OCI-LY1 (cell line): Measurements from ENCODE around the gene ZBTB22.

Experiments used
- H2AFZ ChIP-seq: fragments of 200-600 bp; sonication (generic), shearing (Covaris generic); 2 replicates; pipeline ENCODE4 v1.6.0; 2014; ENCODE audit warnings: antibody characterized with exemption, mild to moderate bottlenecking, low read length
- H3F3A ChIP-seq: fragments of 200-600 bp; sonication (generic), shearing (Covaris generic); 2 replicates; pipeline ENCODE4 v1.6.0; 2014; ENCODE audit warnings: mild to moderate bottlenecking, antibody characterized with exemption, low read length, moderate library complexity; ENCODE audit not compliant: insufficient read depth
- H3K27ac ChIP-seq: fragments of 200-600 bp; sonication (generic); 2 replicates; pipeline ENCODE4 v1.5.1; 2014; ENCODE audit warnings: low read length, mixed run types, mild to moderate bottlenecking, low read depth; ENCODE audit not compliant: poor library complexity, severe bottlenecking
- H3K27me3 ChIP-seq: fragments of 200-600 bp; sonication (generic); 2 replicates; pipeline ENCODE4 v1.6.0; 2014; ENCODE audit warnings: antibody characterized with exemption, mild to moderate bottlenecking, low read length, moderate library complexity; ENCODE audit not compliant: insufficient read depth
- H3K36me3 ChIP-seq: fragments of 200-600 bp; sonication (generic); 2 replicates; pipeline ENCODE4 v1.6.1; 2014; ENCODE audit warnings: mild to moderate bottlenecking, antibody characterized with exemption, low read length, moderate library complexity, mixed read lengths; ENCODE audit not compliant: insufficient read depth
- H3K4me1 ChIP-seq: fragments of 200-600 bp; sonication (generic); 2 replicates; pipeline ENCODE4 v1.5.1; 2014; ENCODE audit warnings: mild to moderate bottlenecking, low read length, moderate library complexity; ENCODE audit not compliant: insufficient read depth, severe bottlenecking
- H3K4me2 ChIP-seq: fragments of 200-600 bp; sonication (generic), shearing (Covaris generic); 2 replicates; pipeline ENCODE4 v1.6.1; 2014; ENCODE audit warnings: low read length
- H3K4me3 ChIP-seq: fragments of 200-600 bp; sonication (generic); 2 replicates; pipeline ENCODE4 v1.5.1; 2014; ENCODE audit warnings: low read length, low read depth, mild to moderate bottlenecking, mixed read lengths; ENCODE audit not compliant: poor library complexity, severe bottlenecking
- H3K79me2 ChIP-seq: fragments of 200-600 bp; shearing (Covaris generic); 2 replicates; pipeline ENCODE4 v1.6.1; 2016; ENCODE audit warnings: mixed run types, low read length, mixed read lengths; ENCODE audit not compliant: insufficient read depth
- H3K9ac ChIP-seq: fragments of 200-600 bp; sonication (generic), shearing (Covaris generic); 2 replicates; pipeline ENCODE4 v1.6.1; 2014; ENCODE audit warnings: mild to moderate bottlenecking, low read length, mixed read lengths
- H3K9me2 ChIP-seq: fragments of 200-600 bp; sonication (generic), shearing (Covaris generic); 2 replicates; pipeline ENCODE4 v1.6.1; 2014; ENCODE audit warnings: low read depth, mild to moderate bottlenecking, low read length, mixed read lengths
- H3K9me3 ChIP-seq: fragments of 200-600 bp; shearing (Covaris generic); 2 replicates; pipeline ENCODE4 v1.6.1; 2014; ENCODE audit warnings: low read length, mixed read lengths
- H4K20me1 ChIP-seq: fragments of 200-600 bp; sonication (generic), shearing (Covaris generic); 2 replicates; pipeline ENCODE4 v1.6.0; 2016; ENCODE audit warnings: mild to moderate bottlenecking, low read length; ENCODE audit not compliant: insufficient read depth
- CTCF ChIP-seq: fragments of 200-600 bp; sonication (generic), shearing (Covaris generic); IDR thresholded peaks from 2 replicates; pipeline ENCODE4 v1.5.1; 2017; ENCODE audit warnings: mild to moderate bottlenecking, antibody characterized with exemption, low read length, moderate library complexity, mixed read lengths
- EZH2 ChIP-seq: fragments of 200-600 bp; sonication (generic), shearing (Covaris generic); IDR thresholded peaks from 2 replicates; pipeline ENCODE4 v1.8.0; 2017; ENCODE audit warnings: borderline replicate concordance, mixed run types, mild to moderate bottlenecking, antibody characterized with exemption, low read length, moderate library complexity, mixed read lengths

Gene ZBTB22

GRCh38 chr6:33278810-33279209 is 38.7 kb downstream of the ZBTB22 start:
- Histone ChIP-seq H3K9ac (no peak overlapping the region), H3F3A (peaks cover 4% of the 10 kb centered on the region; the same call in 1 of the 2 replicates)

GRCh38 chr6:33278392-33278741 is 39.2 kb downstream of the ZBTB22 start:
- Histone ChIP-seq H3K27me3 (no peaks in the 10 kb centered on the region), H3K36me3 (peaks cover 74% of the 10 kb centered on the region), H2AFZ (no peak overlapping the region), H3K4me3 (no peak overlapping the region), H3K4me2 (peak overlapping the region; percentile 97; the same call in 1 of the 2 replicates), H3K4me1 (peaks cover 48% of the 10 kb centered on the region), H3K9ac (no peak overlapping the region; the same call in 1 of the 2 replicates), H4K20me1 (no peaks in the 10 kb centered on the region), H3K79me2 (peaks cover 17% of the 10 kb centered on the region), H3K9me3 (no peaks in the 10 kb centered on the region), H3K27ac (peak overlapping the region; percentile 87), H3K9me2 (no peaks in the 10 kb centered on the region), H3F3A (peaks cover 4% of the 10 kb centered on the region; the same call in 1 of the 2 replicates)
- TF ChIP-seq EZH2 (no peak), CTCF (no peak)

More at GRCh38 chr6:33278810-33279209, 38.7 kb downstream of the ZBTB22 start:
- no peak overlapping the region for H3K4me3 ChIP-seq
- peaks cover 12% of the 10 kb centered on the region; the same call in 1 of the 2 replicates for H3K79me2 ChIP-seq
- H3K9me3 ChIP-seq = no peaks in the 10 kb centered on the region
- no peak overlapping the region for H3K4me2 ChIP-seq
- H3K36me3 ChIP-seq = peaks cover 74% of the 10 kb centered on the region
- TF ChIP-seq EZH2 = no peak
- TF ChIP-seq CTCF = no peak
- H2AFZ ChIP-seq = no peak overlapping the region
- H3K9me2 ChIP-seq = no peaks in the 10 kb centered on the region
- peaks cover 44% of the 10 kb centered on the region for H3K4me1 ChIP-seq
- no peaks in the 10 kb centered on the region for H3K27me3 ChIP-seq
- H3K27ac ChIP-seq = peak overlapping the region; percentile 87
- H4K20me1 ChIP-seq = no peaks in the 10 kb centered on the region

- Histone ChIP-seq H3K27ac (peak overlapping the region; percentile 87), H3K4me2 (peak overlapping the region; percentile 97), H3K4me3 (peak overlapping the region; percentile 93), H3K9me2 (no peaks in the 10 kb centered on the region), H3K79me2 (peaks cover 22% of the 10 kb centered on the region), H3K27me3 (no peaks in the 10 kb centered on the region), H3K4me1 (peaks cover 54% of the 10 kb centered on the region), H3K9me3 (no peaks in the 10 kb centered on the region), H3K36me3 (peaks cover 75% of the 10 kb centered on the region), H4K20me1 (no peaks in the 10 kb centered on the region), H3F3A (peaks cover 6% of the 10 kb centered on the region; the same call in 1 of the 2 replicates), H3K9ac (peak overlapping the region; percentile 98), H2AFZ (no peak overlapping the region)
- no peak for TF ChIP-seq CTCF
These were observed 39.7 kb downstream of the ZBTB22 start for GRCh38 chr6:33277663-33278391.
